GM21515 (cell line): ENCODE measurements around the gene SOCS6.
"Not testable (repeated sequence)": the region's sequence is repeated elsewhere in the genome, so short reads cannot be mapped to it uniquely, and the experiment has no call there.

ENCODE experiments used
- ATAC-seq: cut with Tn5 transposase; IDR thresholded peaks from one replicate; pipeline ENCODE4 v1.9.1; 2021; ENCODE audit not compliant: unreplicated experiment

Gene SOCS6

DNA sequence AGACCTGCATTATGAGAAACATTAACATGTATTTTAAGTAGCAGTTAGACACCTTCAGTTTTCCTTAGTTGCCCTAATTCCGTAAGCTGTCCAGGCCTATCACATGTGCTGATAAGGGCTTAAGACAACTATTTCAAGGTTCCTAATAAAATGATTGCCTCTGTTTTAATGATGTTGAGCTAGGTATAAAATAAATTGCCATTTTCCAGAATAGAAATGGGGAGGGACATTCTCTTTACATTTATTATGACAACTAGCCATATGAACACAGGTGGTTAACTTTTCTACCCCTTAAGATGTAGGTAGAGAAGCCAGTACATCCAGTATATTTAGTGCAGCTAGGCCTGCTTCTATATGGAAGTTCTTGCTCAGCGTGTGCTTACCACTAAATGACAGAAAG is 65.9 kb downstream of the SOCS6 start:
- no peak for ATAC-seq

DNA sequence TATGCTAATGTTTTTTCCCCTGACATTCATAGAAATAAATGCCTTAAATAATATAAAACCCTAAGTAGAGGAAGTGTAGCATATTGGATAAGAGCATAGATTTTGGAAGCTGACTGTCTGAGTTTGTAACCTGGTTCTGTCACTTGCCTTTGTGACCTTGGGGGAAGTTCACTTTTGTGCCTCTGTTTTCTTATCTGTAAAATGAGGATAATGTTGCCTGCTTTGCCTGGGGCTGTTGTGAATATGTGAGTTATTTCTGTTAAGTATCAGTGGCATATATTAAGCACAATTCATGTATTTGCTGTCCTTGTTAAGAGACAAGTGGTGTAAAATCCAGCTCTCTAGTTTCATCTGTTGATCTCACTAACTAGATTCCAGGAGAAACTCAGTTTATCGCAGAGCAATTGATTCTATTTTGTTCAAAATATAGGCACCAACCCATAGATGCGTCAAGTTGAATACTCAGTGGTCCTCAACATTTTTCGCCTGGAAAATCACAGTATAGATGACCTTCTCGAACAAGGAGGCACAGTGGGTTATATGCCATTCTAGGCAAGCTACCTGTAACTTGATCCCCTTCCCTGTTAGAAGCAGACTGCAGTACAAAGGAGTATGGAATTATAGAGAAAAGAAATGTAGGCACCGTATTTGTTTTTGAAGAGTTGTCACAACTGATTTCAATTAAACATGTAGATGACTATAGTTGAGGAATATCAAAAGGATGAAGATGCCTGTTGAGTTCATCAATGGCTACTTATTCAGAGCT is 67.0 kb downstream of the SOCS6 start:
- ATAC-seq, result no peak

GRCh38 chr18:70358105-70358406 is 69.2 kb downstream of the SOCS6 start:
- peak; percentile 71 for ATAC-seq

DNA sequence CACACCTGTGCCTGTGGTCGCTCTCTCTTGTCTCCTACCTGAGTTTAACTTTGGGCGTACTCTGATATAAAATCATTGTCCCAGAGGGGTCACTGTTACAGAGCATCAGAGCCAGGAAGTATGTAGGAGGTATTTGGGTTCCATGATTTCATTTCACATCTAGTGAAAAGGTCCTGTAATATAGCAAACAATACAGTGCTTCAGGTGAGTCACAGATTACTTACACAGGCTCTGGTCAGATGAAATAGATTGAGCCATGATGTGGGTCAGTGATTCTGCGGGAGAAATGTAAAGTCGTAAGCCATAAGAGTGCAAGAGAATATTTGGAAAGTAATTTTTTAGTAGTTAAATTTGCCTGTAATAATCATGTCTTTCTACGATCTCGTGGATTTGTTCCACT is 70.2 kb downstream of the SOCS6 start:
- ATAC-seq, result no peak

GRCh38 chr18:70362258-70362657 is 73.4 kb downstream of the SOCS6 start:
- no peak for ATAC-seq

DNA sequence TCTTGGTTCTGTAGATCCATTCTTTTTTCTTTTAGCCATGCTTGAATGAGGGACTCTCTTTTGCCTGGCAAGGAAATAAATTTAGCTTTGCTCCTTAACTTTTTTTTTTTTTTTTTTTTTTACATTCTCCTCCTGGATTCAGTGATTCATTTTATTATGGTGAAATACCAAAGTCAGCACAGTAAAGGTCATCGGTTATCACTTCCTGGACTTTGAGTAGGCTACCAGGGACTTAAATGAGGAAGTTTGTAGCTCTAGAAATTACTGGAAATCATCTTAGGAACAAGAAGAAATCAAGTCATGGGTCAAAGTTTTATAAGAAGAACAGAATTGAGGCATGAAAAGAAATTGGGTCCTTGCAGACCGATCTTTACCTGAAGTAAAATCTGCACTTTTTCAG is 75.0 kb downstream of the SOCS6 start:
- no peak for ATAC-seq

DNA sequence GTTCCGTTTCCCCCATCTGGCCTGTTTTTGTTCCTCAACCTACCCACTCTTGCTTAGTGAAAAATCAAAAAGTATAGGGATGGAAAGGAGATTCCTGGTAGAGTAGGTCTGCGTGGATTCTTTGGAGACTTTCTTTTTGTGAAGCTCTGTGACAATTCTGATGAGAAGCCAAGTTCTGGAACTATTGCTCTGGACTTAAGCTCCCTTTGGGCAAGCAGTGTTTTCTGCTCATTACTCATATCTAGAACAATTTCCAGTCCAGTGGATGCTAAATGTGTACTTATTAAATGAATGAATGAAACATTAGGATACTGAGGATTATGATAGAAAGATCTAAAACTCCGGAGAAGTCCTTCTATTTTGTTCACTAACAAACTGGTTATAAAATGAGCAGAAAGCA is 76.5 kb downstream of the SOCS6 start:
- ATAC-seq, result no peak

DNA sequence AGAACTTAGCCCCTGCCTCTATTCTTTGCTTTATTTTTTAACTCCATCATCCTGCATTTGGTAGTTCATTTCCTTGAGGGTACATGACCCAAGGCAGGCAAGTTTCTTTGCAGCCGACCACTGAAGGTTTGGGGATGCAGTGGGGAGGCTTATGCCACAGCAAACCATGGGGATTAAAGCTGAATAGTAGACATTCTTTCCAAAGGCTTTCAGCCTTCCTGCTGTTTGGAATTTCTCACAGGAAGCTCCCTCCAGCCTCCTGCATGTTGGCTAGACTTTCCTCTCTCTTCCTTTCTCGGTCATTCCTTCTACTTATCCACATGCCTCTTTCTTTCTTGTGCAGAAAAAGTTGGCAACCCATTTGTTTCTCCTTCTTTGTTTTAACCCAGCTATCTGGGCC is 77.3 kb downstream of the SOCS6 start:
- no peak for ATAC-seq

- ATAC-seq, result no peak
These were observed 77.8 kb downstream of the SOCS6 start for GRCh38 chr18:70366670-70367069.

DNA sequence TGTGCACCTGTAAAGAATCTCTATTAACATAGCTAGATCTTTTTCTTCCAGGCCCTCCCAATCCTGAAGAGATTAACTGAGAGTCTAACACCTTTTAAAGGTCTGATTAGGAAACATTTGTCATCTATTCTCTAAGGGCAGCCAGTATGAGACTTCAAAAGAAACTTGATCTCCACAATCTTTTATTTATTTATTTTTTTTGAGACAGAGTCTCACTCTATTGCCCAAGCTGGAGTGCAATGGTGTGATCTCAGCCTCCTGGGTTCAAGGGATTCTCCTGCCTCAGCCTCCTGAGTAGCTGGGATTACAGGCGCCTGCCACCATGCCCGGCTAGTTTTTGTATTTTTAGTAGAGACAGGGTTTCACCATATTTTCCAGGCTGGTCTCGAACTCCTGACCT is 78.5 kb downstream of the SOCS6 start:
- ATAC-seq, result not testable (repeated sequence)

GRCh38 chr18:70368903-70369302 is 80.1 kb downstream of the SOCS6 start:
- no peak for ATAC-seq

DNA sequence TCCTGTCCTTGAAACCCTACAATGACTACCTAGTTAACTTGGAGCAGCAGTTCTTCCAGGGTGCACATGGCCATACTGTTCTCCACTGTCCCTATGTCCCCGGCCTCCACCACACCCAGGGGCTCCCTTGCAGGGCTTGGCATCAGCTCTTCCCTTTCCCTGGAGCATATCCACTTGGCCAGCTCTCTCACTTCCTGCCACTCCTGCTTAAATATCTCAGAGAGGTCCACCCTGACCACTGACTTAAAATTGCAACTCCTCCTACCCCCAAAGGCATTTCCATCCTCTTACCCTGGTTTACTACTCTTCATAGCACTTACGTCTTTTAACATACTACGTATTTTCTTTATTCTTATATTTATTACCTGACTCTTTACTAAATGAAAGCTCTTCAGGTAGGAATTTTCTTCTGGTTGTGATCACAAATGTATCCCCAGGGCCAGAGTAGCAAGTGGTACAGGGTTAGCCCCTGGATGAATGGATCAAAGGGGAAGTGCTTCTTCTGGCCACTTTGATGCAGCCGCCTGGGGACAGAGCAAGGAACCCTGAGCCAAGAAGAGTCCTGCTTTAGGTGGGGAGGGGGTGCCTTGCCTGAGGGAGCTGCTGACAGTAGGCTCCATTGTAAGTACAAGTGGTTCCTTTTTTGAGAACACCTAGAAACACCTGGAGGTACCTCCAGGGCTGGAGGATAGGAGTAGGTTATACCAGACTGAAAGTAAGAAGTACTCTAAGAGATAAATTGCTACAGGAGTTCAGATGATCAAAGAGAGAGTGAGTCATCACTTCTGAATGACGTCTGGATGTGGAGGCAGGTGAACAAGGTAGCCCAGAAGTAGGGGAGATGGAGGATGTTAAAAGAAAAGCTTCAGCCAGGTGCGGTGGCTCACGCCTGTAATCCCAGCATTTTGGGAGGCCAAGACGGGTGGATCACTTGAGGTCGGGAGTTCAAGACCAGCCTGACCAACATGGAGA is 82.2 kb downstream of the SOCS6 start:
- ATAC-seq, result no peak

- no peak for ATAC-seq
These were observed 83.1 kb downstream of the SOCS6 start for GRCh38 chr18:70371908-70372307.

DNA sequence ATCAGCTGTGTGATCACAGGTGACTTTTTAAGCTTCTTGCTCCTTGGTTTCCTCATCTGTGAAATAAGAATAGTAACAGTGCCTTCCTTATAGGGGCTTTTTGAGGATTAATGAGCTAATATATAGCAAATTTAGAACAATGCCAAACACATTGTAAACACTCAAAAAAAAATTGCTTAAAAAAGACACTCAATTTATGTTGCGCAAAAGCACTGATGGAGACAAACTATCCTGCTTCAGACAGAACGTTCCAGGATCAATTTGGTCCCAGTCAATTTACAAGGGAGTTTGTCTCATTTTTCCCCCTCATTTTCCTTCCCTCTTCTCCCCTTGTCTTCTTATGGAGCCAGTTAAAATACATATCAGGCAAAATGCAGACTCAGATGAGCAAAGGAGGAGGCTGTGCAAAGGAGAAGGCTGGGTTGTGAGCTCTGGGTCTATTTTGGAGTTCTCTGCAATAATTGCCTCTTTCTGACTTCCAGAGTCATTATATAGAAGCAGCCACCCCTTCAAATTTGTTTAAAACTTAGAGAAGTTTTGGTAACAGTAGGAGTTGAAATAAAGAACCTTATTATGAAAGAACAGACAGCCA is 83.7 kb downstream of the SOCS6 start:
- ATAC-seq, result no peak

DNA sequence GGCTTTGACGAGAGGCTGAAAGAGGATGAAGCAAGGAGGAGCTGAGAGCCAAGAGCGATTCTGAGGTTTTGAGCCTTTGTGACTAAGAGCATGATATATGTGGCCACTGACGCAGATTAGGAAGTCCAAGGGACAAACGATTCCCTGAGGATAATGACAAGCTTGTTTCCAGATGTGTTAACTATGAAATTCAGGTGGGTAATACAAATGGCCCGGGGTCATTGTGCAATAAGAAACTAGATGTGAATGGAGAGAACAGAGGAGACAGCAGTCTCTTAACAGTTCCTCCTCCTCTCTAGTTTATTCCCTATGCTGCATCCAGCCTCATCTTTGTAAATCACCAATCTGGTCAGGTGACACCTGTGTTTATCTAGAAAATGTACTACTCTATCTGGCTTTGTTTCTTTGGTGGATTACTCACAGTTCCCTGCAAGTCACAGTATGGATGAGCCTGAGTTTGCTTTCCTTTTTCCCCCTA is 84.2 kb downstream of the SOCS6 start:
- no peak for ATAC-seq

DNA sequence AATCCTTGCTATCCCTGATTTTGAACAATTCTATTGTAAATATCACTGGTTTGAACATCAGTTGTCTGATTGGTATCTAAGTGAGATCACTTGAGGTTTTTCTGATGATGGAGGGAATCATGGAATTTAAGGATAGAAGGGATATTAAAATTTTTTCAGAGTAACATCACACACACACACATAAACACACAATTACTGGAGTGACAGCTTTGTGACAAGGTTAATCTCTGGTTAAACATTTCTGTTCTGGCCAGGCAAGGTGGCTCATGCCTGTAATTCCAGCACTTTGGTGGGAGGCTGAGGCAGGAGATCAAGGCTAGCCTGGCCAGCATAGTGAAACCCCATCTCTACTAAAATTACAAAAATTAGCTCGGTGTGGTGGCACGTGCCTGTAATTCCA is 85.3 kb downstream of the SOCS6 start:
- ATAC-seq, result no peak

GRCh38 chr18:70376137-70376913 is 87.5 kb downstream of the SOCS6 start:
- no peak for ATAC-seq

DNA sequence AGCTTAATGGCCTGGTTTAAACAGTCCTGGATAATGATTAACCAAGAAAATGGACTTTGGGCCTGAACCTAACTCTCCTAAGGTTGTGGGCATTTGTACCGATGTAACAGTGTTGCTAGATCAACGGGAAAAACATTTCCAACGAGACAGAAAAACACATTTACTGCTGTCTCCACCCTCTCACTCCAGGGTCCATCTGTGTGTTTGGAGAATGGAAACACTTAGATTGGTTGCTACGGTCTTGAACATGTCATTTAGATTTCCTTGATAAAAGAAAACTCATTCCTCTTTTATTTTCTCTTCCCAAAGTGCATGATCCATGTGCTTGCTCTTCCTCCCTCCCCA is 88.0 kb downstream of the SOCS6 start:
- ATAC-seq, result no peak

DNA sequence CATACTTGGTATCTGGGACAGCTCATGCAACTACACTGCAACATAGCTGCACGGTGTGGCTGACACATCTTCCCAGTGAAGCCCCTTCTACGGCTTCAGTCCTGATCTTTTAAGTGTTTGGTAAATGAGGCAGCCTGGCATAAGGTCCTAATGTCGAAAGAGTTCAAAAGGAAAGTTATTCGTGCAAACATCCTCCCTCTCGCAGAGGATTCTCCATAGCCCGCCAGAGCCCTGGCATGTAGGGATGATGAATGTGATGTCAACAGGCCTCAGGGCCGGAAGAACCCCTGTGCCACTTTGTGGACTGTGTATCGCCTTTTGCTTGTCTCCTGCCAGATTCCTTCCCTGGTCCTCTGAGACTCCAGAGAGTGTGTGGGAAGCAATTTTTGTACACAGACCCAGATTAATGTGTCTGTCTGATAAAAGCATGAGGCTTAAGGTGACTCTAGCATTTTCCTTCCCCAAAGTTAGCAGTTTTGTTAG is 88.5 kb downstream of the SOCS6 start:
- ATAC-seq, result no peak

DNA sequence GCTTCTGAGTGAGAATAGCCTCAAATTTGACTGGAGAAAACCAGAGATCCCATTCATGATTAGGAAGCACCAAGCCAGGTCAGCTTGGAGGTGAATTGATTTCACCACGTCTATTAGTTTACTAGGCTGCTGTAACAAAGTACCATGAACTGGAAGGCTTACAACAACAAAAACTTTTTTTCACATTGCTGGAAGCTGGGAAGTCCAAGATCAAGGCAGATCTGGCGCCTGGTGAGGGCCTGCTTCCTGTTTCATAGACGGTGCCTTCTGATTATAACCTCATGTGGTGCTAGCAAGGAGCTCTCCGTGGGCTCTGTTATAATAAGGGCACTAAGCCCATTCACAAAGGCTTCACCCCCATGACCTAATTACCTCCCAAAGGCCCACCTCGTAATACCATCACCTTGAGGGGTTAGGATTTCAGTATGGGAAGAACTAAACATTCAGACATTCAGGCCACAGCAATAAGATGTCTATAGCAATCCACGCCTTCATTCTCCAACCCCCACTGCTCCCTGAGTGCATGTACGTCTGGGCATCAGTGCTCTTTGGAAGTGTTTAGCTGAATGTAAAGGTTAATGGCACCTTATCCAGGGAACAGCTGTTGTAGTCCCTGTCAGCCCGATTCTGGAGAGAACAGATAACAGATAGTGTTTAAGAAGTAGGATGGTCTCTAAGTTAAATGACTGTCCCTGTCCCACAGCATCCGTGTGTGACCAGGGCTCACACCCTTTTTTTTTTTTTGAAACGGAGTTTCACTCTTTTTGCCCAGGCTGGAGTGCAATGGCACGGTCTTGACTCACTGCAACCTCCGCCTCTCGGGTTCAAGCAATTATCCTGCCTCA is 89.2 kb downstream of the SOCS6 start:
- ATAC-seq, result no peak
